ENCODE data around the gene HECTD2.
"Not testable (repeated sequence)": the region's sequence is repeated elsewhere in the genome, so short reads cannot be mapped to it uniquely, and the experiment has no call there.

HECTD2 gene

DNA sequence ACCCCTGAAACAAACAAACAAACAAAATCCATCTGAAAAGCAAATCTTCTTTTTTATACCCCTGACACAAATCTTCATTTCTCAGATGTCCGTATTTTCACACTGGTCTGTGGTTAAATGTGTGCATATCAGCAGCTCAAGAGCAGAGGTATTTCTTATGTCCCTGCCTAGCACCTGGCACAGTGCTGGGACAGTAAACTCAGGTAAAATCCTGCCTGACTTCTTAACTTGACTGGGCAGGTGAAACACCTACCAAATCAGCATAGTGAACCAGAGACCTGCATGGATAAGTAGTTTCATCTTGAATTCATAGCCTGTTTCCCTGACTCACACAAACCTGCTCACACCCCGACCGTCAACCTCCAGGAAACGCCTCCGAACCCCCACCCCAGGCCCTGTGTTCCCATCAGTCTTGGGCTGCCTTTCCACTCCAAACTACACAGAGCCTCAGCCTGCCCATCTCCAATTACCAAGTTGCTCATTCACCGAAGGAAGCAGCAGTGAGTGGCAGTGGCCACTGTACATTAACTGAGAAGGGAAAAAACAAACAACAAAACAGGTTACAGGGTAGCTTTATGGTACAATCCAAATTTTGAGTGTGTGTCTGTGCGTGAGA lies 109.9 kb downstream of the HECTD2 start:
- Histone ChIP-seq H3K9me3 (ENCODE audit: control insufficient read depth in 1 of 2, low read length in 2 of 2) (peaks cover 0 to 2% of the 10 kb centered on the region in 2 donors), H3K27me3 (ENCODE audit: low read depth, low read length) (no peaks in the 10 kb centered on the region), H3K4me3 (ENCODE audit: low read depth in 1 of 2, low read length in 2 of 2) (no peak overlapping the region), H3K36me3 (ENCODE audit: control insufficient read depth in 1 of 2, insufficient read depth in 2 of 2, low read length in 2 of 2) (peaks cover 0 to 4% of the 10 kb centered on the region in 2 donors), H3K4me1 (ENCODE audit: control insufficient read depth in 1 of 2, insufficient read depth in 2 of 2, low read length in 2 of 2) (peaks cover 6 to 11% of the 10 kb centered on the region in 2 donors), H3K27ac (ENCODE audit: low read length) (peak overlapping the region; percentile 19)

DNA sequence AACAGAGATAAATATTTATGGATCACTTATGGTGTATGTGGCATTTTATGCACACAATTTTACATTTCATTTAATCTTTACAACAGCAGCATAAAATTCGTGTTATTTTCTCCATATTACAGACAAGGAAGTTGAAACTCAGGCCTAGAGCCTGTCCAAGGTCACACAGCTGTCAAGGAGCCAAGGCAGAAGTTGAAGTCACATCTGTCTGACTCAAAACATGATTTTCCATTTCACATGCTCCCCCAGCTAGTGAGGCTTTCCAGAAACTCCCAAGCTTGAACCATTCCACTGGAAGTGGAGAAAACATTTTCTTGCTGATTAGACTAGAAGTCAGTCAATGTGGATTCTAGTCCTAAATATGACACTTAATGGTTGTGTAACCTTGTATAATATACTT lies 110.5 kb downstream of the HECTD2 start:
- Histone ChIP-seq H3K9me3 (ENCODE audit: control insufficient read depth in 1 of 2, low read length in 2 of 2) (peaks cover 0 to 2% of the 10 kb centered on the region in 2 donors), H3K36me3 (ENCODE audit: control insufficient read depth in 1 of 2, insufficient read depth in 2 of 2, low read length in 2 of 2) (peaks cover 0 to 4% of the 10 kb centered on the region in 2 donors), H3K4me3 (ENCODE audit: low read depth in 1 of 2, low read length in 2 of 2) (no peak overlapping the region), H3K4me1 (ENCODE audit: control insufficient read depth in 1 of 2, insufficient read depth in 2 of 2, low read length in 2 of 2) (peaks cover 6 to 10% of the 10 kb centered on the region in 2 donors), H3K27me3 (ENCODE audit: low read depth, low read length) (no peaks in the 10 kb centered on the region), H3K27ac (ENCODE audit: low read length) (peak overlapping the region; percentile 19)

DNA sequence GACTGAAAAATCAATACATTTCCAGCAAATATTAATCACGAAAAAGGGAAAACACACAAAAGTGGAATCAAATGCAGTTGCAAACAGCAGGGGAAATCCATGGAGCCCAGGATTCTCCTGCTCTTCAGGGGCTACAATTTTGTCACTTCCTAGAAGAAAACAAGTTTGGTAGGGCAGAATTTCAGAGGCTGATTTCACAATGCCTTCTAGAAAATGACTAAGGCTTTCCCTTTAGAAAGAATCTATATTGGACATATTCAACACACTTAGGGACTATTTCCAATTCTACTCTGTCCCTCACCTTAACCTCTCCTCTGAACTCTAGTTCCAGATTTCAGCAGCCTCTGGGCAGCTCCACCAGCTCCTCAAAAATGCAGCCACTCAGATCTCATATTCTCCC lies 111.3 kb downstream of the HECTD2 start:
- no peak overlapping the region for H3K4me3 ChIP-seq (ENCODE audit: low read depth in 1 of 2, low read length in 2 of 2)
- peaks cover 0 to 4% of the 10 kb centered on the region in 2 donors for H3K36me3 ChIP-seq (ENCODE audit: control insufficient read depth in 1 of 2, insufficient read depth in 2 of 2, low read length in 2 of 2)
- H3K27ac ChIP-seq (ENCODE audit: low read length): no peak overlapping the region
- H3K4me1 ChIP-seq (ENCODE audit: control insufficient read depth in 1 of 2, insufficient read depth in 2 of 2, low read length in 2 of 2): peaks cover 6 to 10% of the 10 kb centered on the region in 2 donors
- H3K9me3 ChIP-seq (ENCODE audit: control insufficient read depth in 1 of 2, low read length in 2 of 2): peaks cover 0 to 2% of the 10 kb centered on the region in 2 donors
- H3K27me3 ChIP-seq (ENCODE audit: low read depth, low read length): no peaks in the 10 kb centered on the region

DNA sequence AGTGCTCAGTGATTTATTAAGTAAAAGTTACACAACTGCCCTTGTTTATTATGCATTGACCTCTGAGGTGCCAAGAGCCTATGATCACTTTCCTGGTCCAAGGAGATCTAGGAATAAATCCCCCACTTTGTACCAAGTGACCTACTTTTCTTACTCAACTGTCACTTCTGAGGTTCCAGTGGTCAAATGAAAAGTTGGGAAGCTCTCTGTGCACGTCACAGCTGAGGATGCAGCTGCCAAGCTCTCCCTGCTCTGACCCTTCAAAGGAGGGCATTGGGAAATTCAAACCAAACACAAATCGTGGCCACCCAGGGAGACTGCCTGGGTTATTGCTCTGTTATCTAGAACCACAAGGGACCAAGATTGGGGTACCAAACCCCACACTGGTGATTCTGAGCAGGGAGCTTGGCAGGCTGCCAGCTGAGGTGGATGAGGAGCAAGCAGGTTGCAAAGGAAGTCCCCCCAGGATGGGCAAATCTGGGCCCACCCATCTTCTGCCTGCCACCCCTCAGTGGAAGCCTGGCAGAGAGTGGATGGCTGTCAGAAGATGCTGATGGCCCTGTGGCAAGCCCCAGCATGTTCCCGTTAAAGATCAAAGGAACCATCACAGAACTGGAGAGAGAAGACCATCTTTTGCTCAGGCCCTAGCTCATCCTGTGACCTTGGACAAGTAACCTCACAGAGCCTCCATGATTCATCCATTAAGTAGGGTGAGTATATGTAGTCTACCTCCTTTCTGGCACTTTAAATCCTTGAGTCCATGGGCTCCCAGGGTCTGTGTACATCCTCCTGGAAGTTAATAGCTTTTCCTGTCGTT lies 116.0 kb downstream of the HECTD2 start:
- Histone ChIP-seq H3K4me1 (ENCODE audit: control insufficient read depth in 1 of 2, insufficient read depth in 2 of 2, low read length in 2 of 2) (no peaks in the 10 kb centered on the region), H3K27me3 (ENCODE audit: low read depth, low read length) (no peaks in the 10 kb centered on the region), H3K4me3 (ENCODE audit: low read depth in 1 of 2, low read length in 2 of 2) (no peak overlapping the region), H3K27ac (ENCODE audit: low read length) (no peak overlapping the region), H3K36me3 (ENCODE audit: control insufficient read depth in 1 of 2, insufficient read depth in 2 of 2, low read length in 2 of 2) (no peaks in the 10 kb centered on the region), H3K9me3 (ENCODE audit: control insufficient read depth in 1 of 2, low read length in 2 of 2) (no peaks in the 10 kb centered on the region)

DNA sequence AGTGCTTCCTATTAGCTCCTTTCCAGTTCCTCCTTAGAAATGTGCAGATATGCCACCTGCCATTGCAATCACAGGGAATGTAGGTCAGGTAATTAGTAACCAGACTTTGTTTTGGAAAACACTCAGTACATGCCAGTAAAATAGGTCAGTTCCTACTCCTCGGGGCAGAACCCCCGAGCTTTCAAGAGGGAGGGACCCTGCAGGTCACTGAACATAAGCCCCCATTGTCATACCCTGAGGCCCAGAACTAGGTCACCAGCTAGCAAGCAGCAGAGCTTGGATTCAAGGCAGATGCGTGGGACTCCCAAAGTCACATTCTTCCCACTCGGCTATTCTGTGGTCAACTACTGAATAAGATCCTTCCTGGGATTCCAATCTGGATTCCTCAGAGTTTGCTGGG lies 117.9 kb downstream of the HECTD2 start:
- Histone ChIP-seq H3K4me1 (ENCODE audit: control insufficient read depth in 1 of 2, insufficient read depth in 2 of 2, low read length in 2 of 2) (no peaks in the 10 kb centered on the region), H3K27ac (ENCODE audit: low read length) (no peak overlapping the region), H3K9me3 (ENCODE audit: control insufficient read depth in 1 of 2, low read length in 2 of 2) (no peaks in the 10 kb centered on the region), H3K36me3 (ENCODE audit: control insufficient read depth in 1 of 2, insufficient read depth in 2 of 2, low read length in 2 of 2) (no peaks in the 10 kb centered on the region), H3K27me3 (ENCODE audit: low read depth, low read length) (no peaks in the 10 kb centered on the region), H3K4me3 (ENCODE audit: low read depth in 1 of 2, low read length in 2 of 2) (no peak overlapping the region)

DNA sequence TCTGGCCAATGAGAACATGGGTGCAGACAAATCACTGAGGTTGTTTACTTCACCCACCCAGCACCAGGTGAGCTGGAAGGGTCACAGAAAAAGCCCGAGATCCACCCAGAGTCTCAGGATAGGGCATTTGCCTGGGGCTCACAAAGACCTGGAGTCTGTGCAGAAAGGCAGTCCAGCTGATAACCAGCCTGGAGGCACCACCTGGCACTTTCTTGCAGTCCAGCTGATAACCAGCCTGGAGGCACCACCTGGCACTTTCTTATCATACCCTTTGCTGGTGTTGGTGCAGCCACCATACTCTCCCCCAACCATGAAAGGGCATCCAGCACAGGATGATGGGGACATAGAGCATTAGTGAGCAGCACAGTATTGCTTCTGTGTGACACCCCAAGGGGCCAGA lies 118.6 kb downstream of the HECTD2 start:
- H3K4me3 ChIP-seq (ENCODE audit: low read depth in 1 of 2, low read length in 2 of 2): no peak overlapping the region

DNA sequence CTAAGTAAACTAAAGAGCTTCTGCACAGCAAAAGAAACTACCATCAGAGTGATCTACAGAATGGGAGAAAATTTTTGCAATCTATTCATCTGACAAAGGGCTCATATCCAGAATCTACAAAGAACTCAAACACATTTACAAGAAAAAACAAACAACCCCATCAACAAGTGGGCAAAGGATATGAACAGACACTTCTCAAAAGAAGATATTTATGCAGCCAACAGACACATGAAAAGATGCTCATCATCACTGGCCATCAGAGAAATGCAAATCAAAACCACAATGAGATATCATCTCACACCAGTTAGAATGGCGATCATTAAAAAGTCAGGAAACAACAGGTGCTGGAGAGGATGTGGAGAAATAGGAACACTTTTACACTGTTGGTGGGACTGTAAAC lies 124.6 kb downstream of the HECTD2 start:
- not testable (repeated sequence) for H3K4me3 ChIP-seq (ENCODE audit: low read depth in 1 of 2, low read length in 2 of 2); H3K36me3 ChIP-seq (ENCODE audit: control insufficient read depth in 1 of 2, insufficient read depth in 2 of 2, low read length in 2 of 2); H3K27me3 ChIP-seq (ENCODE audit: low read depth, low read length); H3K4me1 ChIP-seq (ENCODE audit: control insufficient read depth in 1 of 2, insufficient read depth in 2 of 2, low read length in 2 of 2); H3K9me3 ChIP-seq (ENCODE audit: control insufficient read depth in 1 of 2, low read length in 2 of 2); H3K27ac ChIP-seq (ENCODE audit: low read length)

More for the DNA sequence above, 118.6 kb downstream of the HECTD2 start:
- no peaks in the 10 kb centered on the region for H3K9me3 ChIP-seq (ENCODE audit: control insufficient read depth in 1 of 2, low read length in 2 of 2)
- no peak overlapping the region for H3K27ac ChIP-seq (ENCODE audit: low read length)
- no peaks in the 10 kb centered on the region for H3K4me1 ChIP-seq (ENCODE audit: control insufficient read depth in 1 of 2, insufficient read depth in 2 of 2, low read length in 2 of 2)
- H3K27me3 ChIP-seq (ENCODE audit: low read depth, low read length): no peaks in the 10 kb centered on the region
- H3K36me3 ChIP-seq (ENCODE audit: control insufficient read depth in 1 of 2, insufficient read depth in 2 of 2, low read length in 2 of 2): no peaks in the 10 kb centered on the region

DNA sequence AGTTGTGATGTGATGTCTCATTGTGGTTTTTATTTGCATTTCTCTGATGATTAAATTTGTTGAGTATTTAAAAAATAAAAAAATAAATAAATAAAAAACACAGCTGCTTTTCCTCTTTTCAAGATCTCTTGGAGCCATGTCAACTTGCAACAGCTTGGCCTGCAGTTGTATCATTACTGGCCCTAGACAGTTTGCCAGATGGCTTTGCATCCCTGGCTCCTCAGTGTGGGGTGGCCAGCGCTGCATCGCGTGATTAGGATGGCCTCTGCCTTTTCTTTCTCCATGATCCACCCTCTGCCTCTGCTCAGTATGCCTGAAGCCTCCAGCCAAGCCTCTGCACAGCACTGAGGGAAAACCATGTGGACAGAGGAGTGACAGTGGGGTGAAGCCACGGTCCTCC lies 126.0 kb downstream of the HECTD2 start:
- no peak overlapping the region for H3K27ac ChIP-seq (ENCODE audit: low read length)
- H3K9me3 ChIP-seq (ENCODE audit: control insufficient read depth in 1 of 2, low read length in 2 of 2): no peaks in the 10 kb centered on the region
- peaks cover 3 to 8% of the 10 kb centered on the region in 2 donors for H3K4me1 ChIP-seq (ENCODE audit: control insufficient read depth in 1 of 2, insufficient read depth in 2 of 2, low read length in 2 of 2)
- H3K36me3 ChIP-seq (ENCODE audit: control insufficient read depth in 1 of 2, insufficient read depth in 2 of 2, low read length in 2 of 2): no peaks in the 10 kb centered on the region
- H3K4me3 ChIP-seq (ENCODE audit: low read depth in 1 of 2, low read length in 2 of 2): no peak overlapping the region
- no peaks in the 10 kb centered on the region for H3K27me3 ChIP-seq (ENCODE audit: low read depth, low read length)

DNA sequence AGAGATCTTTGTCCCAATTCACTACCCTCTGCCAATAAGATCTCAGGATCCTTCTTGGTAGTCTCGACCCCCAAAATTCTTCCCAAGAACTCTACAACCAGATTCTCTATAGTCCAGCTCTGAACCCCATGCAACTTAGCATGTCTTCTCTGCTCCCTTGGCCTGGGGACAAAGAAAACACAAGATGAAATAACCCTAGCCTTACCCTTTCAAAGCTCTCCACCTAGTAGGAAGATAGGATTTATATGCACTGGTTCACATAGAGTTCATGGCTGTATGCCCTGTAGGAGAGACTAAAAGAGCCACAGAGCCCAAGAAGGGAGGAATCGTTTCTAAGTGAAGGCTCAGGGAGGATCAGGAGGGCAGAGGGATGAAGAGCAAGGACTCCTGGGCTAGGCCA lies 126.6 kb downstream of the HECTD2 start:
- Histone ChIP-seq H3K36me3 (ENCODE audit: control insufficient read depth in 1 of 2, insufficient read depth in 2 of 2, low read length in 2 of 2) (no peaks in the 10 kb centered on the region), H3K4me3 (ENCODE audit: low read depth in 1 of 2, low read length in 2 of 2) (no peak overlapping the region), H3K27ac (ENCODE audit: low read length) (no peak overlapping the region), H3K4me1 (ENCODE audit: control insufficient read depth in 1 of 2, insufficient read depth in 2 of 2, low read length in 2 of 2) (peaks cover 3 to 14% of the 10 kb centered on the region in 2 donors), H3K9me3 (ENCODE audit: control insufficient read depth in 1 of 2, low read length in 2 of 2) (no peaks in the 10 kb centered on the region), H3K27me3 (ENCODE audit: low read depth, low read length) (no peaks in the 10 kb centered on the region)

DNA sequence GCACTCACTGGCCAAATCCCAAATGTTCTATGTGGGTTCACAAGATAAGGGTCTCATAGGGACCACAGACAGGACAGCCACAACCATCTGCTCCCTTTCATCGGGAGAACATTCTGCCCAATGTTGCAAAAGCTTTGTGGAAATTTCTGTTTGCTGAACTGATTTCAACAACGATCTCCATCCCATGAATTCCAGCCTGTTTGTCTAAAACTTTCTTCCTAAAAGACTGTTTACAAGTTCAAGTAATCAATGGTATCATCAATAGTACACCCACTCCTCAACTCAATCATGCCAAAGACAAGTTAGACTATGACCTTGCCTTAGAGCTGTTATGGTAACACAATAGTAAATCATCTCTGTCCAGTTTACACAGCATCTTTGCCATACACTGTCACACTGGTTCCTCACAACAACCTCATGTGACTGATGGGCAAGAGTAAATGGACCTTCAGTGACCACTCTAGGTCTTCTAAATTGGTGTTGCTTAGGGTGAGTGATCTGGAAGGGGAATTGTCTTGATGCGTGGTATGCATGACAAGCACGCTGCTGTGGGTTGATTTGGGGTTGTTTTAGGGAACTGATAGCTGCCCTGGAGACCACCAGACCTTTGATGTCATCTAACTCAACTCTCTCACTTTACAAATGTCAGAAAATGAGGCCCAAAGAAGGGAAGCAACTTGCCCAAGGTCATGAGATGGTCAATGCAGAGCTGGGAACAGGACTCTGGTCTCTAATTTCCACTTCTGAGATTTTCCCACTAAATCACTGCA lies 127.7 kb downstream of the HECTD2 start:
- H3K27me3 ChIP-seq (ENCODE audit: low read depth, low read length): no peaks in the 10 kb centered on the region
- H3K9me3 ChIP-seq (ENCODE audit: control insufficient read depth in 1 of 2, low read length in 2 of 2): no peaks in the 10 kb centered on the region
- H3K4me3 ChIP-seq (ENCODE audit: low read depth in 1 of 2, low read length in 2 of 2): no peak overlapping the region
- H3K36me3 ChIP-seq (ENCODE audit: control insufficient read depth in 1 of 2, insufficient read depth in 2 of 2, low read length in 2 of 2): no peaks in the 10 kb centered on the region
- peaks cover 3 to 19% of the 10 kb centered on the region in 2 donors for H3K4me1 ChIP-seq (ENCODE audit: control insufficient read depth in 1 of 2, insufficient read depth in 2 of 2, low read length in 2 of 2)
- no peak overlapping the region for H3K27ac ChIP-seq (ENCODE audit: low read length)

DNA sequence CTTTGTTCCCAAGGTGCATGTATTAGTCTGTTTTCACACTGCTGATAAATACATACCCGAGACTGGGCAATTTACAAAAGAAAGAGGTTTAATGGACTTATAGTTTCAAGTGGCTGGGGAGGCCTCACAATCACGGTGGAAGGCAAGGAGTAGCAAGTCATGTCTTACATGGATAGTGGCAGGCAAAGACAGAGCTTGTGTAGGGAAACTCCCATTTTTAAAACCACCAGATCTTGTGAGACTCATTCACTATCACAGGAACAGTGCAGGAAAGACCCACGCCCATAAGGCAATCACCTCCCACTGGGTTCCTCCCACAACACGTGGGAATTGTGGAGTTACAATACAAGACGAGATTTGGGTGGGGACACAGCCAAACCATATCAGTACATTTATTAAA lies 129.8 kb downstream of the HECTD2 start:
- Histone ChIP-seq H3K4me1 (ENCODE audit: control insufficient read depth in 1 of 2, insufficient read depth in 2 of 2, low read length in 2 of 2) (peaks cover 3 to 19% of the 10 kb centered on the region in 2 donors), H3K9me3 (ENCODE audit: control insufficient read depth in 1 of 2, low read length in 2 of 2) (no peaks in the 10 kb centered on the region), H3K4me3 (ENCODE audit: low read depth in 1 of 2, low read length in 2 of 2) (no peak overlapping the region), H3K36me3 (ENCODE audit: control insufficient read depth in 1 of 2, insufficient read depth in 2 of 2, low read length in 2 of 2) (no peaks in the 10 kb centered on the region), H3K27me3 (ENCODE audit: low read depth, low read length) (no peaks in the 10 kb centered on the region), H3K27ac (ENCODE audit: low read length) (no peak overlapping the region)
